Measurements from ENCODE around the gene ANKS1B.

ANKS1B gene

DNA sequence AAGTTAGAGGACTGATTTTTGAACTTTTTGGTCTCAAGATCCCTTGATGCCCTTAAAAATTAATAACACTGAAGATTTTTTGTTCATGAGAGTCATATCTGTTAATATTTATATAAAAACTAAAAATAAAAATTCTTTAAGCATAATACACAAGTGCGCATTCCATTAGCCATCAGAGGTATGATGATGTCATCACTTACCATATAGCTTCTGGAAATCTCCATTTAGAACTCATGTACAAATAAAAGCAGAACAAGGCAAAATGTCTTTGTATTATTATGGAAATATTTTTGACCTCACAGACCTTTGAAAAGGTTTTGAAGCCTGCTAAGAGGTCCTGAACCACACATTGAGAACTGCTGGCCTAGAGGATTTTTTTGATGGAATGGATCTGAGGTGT is 551.6 kb downstream of the ANKS1B start:
- no peak overlapping the region for H3K9ac ChIP-seq (ENCODE audit: low read depth in 1 of 2, low read length in 2 of 2)
- H3K36me3 ChIP-seq (ENCODE audit: control insufficient read depth in 2 of 2, insufficient read depth in 2 of 2, low read length in 2 of 2): no peaks in the 10 kb centered on the region
- no peaks in the 10 kb centered on the region for H3K27me3 ChIP-seq (ENCODE audit: control insufficient read depth in 2 of 2, insufficient read depth in 2 of 2, low read length in 2 of 2)
- H3K4me1 ChIP-seq (ENCODE audit: control insufficient read depth in 2 of 2, insufficient read depth in 2 of 2, low read length in 2 of 2): no peaks in the 10 kb centered on the region
- H3K4me3 ChIP-seq (ENCODE audit: low read length in 2 of 2): no peak overlapping the region
- H3K9me3 ChIP-seq (ENCODE audit: control insufficient read depth in 2 of 2, low read length in 2 of 2): peaks cover 0 to 3% of the 10 kb centered on the region in 2 donors
- H3K27ac ChIP-seq (ENCODE audit: low read depth in 2 of 2, low read length in 2 of 2): no peak overlapping the region

DNA sequence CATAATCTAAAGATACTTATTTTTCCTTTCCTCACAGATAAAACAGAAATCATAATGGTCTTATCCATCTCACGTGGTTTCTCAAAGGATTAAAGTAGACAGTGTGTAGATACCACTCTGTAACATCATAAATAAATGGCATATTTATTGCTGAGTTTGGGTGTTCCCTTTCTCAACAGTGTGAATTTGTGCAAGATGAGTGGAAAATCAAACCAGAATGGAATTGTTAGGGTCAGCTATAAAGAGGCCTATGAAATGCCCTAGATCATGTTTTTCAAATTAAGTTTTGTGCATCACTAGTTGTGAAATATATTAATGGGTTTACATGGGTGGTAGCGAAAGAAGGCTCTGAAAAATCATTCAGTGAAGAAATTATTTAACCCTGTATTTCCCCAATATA is 553.5 kb downstream of the ANKS1B start:
- Histone ChIP-seq H3K4me1 (ENCODE audit: control insufficient read depth in 2 of 2, insufficient read depth in 2 of 2, low read length in 2 of 2) (no peaks in the 10 kb centered on the region), H3K36me3 (ENCODE audit: control insufficient read depth in 2 of 2, insufficient read depth in 2 of 2, low read length in 2 of 2) (no peaks in the 10 kb centered on the region), H3K27me3 (ENCODE audit: control insufficient read depth in 2 of 2, insufficient read depth in 2 of 2, low read length in 2 of 2) (no peaks in the 10 kb centered on the region), H3K9me3 (ENCODE audit: control insufficient read depth in 2 of 2, low read length in 2 of 2) (peaks cover 0 to 3% of the 10 kb centered on the region in 2 donors), H3K4me3 (ENCODE audit: low read length in 2 of 2) (no peak overlapping the region), H3K27ac (ENCODE audit: low read depth in 2 of 2, low read length in 2 of 2) (no peak overlapping the region), H3K9ac (ENCODE audit: low read depth in 1 of 2, low read length in 2 of 2) (no peak overlapping the region)

DNA sequence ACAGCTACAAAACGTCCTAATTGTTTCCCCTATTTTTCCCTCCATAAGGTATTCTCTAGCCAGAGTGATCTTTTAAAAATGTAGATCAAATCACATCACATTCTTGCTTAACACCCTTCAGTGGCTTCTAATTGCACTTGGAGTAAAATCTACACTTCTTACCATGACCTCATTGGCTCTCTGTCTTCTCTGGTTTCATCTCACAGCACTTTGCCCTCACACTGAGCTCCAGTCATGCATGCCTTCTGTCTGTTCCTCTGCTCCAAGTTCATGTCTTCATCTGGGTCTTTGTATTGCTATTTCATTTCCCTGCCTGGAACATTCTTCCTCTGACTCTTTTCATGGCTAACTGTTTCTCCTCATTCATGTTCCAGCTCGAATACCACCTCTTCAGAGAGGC is 557.6 kb downstream of the ANKS1B start:
- no peak overlapping the region for H3K27ac ChIP-seq (ENCODE audit: low read depth in 2 of 2, low read length in 2 of 2)
- H3K4me3 ChIP-seq (ENCODE audit: low read length in 2 of 2): no peak overlapping the region
- H3K36me3 ChIP-seq (ENCODE audit: control insufficient read depth in 2 of 2, insufficient read depth in 2 of 2, low read length in 2 of 2): no peaks in the 10 kb centered on the region
- H3K9ac ChIP-seq (ENCODE audit: low read depth in 1 of 2, low read length in 2 of 2): no peak overlapping the region
- H3K9me3 ChIP-seq (ENCODE audit: control insufficient read depth in 2 of 2, low read length in 2 of 2): no peaks in the 10 kb centered on the region
- no peaks in the 10 kb centered on the region for H3K27me3 ChIP-seq (ENCODE audit: control insufficient read depth in 2 of 2, insufficient read depth in 2 of 2, low read length in 2 of 2)
- no peaks in the 10 kb centered on the region for H3K4me1 ChIP-seq (ENCODE audit: control insufficient read depth in 2 of 2, insufficient read depth in 2 of 2, low read length in 2 of 2)

DNA sequence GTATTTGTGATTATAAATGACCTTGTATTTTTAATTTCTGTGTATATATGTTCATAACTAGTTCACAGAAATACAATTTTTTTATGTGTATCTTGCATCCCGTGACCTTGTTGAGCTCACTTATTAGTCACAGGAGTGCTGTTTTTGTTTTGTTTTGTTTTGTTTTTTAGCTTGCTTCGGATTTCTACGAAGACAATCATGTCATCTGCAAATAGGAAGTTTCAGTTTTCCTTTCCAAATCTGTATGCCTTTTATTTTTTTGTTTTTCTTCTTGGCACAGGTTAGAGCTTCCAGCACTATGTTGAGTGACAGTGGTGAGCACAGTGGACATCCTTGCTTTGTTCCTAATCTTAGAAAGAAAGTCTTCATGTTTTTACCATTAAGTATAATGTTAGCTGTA is 566.4 kb downstream of the ANKS1B start:
- H3K4me3 ChIP-seq (ENCODE audit: low read length in 2 of 2): no peak overlapping the region
- H3K27ac ChIP-seq (ENCODE audit: low read depth in 2 of 2, low read length in 2 of 2): no peak overlapping the region
- no peaks in the 10 kb centered on the region for H3K27me3 ChIP-seq (ENCODE audit: control insufficient read depth in 2 of 2, insufficient read depth in 2 of 2, low read length in 2 of 2)
- no peaks in the 10 kb centered on the region for H3K36me3 ChIP-seq (ENCODE audit: control insufficient read depth in 2 of 2, insufficient read depth in 2 of 2, low read length in 2 of 2)
- peaks cover 0 to 2% of the 10 kb centered on the region in 2 donors for H3K9me3 ChIP-seq (ENCODE audit: control insufficient read depth in 2 of 2, low read length in 2 of 2)
- H3K4me1 ChIP-seq (ENCODE audit: control insufficient read depth in 2 of 2, insufficient read depth in 2 of 2, low read length in 2 of 2): no peaks in the 10 kb centered on the region
- no peak overlapping the region for H3K9ac ChIP-seq (ENCODE audit: low read depth in 1 of 2, low read length in 2 of 2)

DNA sequence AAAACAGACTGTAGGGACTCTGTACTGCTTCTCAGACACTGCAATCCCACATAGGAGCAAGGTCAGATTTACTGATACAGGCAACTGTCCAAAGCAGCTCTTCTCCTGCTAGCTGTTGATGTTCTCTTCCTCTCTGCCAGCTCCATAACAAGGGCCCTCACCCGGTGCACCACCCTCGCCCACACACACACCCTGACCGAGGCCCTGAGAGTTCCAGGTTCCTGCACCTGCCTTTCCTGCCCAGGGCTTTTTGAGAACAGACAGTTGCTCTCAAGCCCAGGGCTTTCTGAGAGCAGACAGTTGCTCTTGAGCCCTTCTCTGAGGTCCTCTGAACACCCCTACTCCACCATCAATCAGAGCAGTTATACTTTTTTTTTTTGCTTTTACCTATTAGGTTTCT is 571.0 kb downstream of the ANKS1B start:
- H3K36me3 ChIP-seq (ENCODE audit: control insufficient read depth in 2 of 2, insufficient read depth in 2 of 2, low read length in 2 of 2): no peaks in the 10 kb centered on the region
- H3K27ac ChIP-seq (ENCODE audit: low read depth in 2 of 2, low read length in 2 of 2): no peak overlapping the region
- no peaks in the 10 kb centered on the region for H3K27me3 ChIP-seq (ENCODE audit: control insufficient read depth in 2 of 2, insufficient read depth in 2 of 2, low read length in 2 of 2)
- H3K9ac ChIP-seq (ENCODE audit: low read depth in 1 of 2, low read length in 2 of 2): no peak overlapping the region
- peaks cover 0 to 2% of the 10 kb centered on the region in 2 donors for H3K9me3 ChIP-seq (ENCODE audit: control insufficient read depth in 2 of 2, low read length in 2 of 2)
- H3K4me1 ChIP-seq (ENCODE audit: control insufficient read depth in 2 of 2, insufficient read depth in 2 of 2, low read length in 2 of 2): no peaks in the 10 kb centered on the region
- H3K4me3 ChIP-seq (ENCODE audit: low read length in 2 of 2): no peak overlapping the region

DNA sequence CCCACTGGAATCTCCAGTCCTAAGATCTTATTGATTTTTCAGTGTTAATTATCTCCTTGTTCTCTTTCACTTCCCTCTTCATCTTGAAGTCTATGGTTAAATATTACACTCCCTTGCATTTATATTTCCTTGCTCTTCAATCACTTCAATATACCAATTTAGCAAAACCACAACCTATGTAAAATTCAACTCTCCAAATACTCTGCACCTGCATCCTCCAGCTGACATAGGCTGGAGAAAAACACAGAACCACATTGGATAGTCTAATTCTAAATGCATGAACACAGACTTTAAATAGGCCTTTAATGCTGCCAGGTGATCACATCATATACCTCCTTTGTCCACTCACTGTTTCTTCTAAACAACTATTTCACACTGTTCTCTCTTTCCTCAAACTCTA is 591.0 kb downstream of the ANKS1B start:
- H3K27me3 ChIP-seq (ENCODE audit: control insufficient read depth in 2 of 2, insufficient read depth in 2 of 2, low read length in 2 of 2): no peaks in the 10 kb centered on the region
- H3K9me3 ChIP-seq (ENCODE audit: control insufficient read depth in 2 of 2, low read length in 2 of 2): no peaks in the 10 kb centered on the region
- H3K4me1 ChIP-seq (ENCODE audit: control insufficient read depth in 2 of 2, insufficient read depth in 2 of 2, low read length in 2 of 2): no peaks in the 10 kb centered on the region
- no peaks in the 10 kb centered on the region for H3K36me3 ChIP-seq (ENCODE audit: control insufficient read depth in 2 of 2, insufficient read depth in 2 of 2, low read length in 2 of 2)
- no peak overlapping the region for H3K9ac ChIP-seq (ENCODE audit: low read depth in 1 of 2, low read length in 2 of 2)
- no peak overlapping the region for H3K27ac ChIP-seq (ENCODE audit: low read depth in 2 of 2, low read length in 2 of 2)
- H3K4me3 ChIP-seq (ENCODE audit: low read length in 2 of 2): no peak overlapping the region

DNA sequence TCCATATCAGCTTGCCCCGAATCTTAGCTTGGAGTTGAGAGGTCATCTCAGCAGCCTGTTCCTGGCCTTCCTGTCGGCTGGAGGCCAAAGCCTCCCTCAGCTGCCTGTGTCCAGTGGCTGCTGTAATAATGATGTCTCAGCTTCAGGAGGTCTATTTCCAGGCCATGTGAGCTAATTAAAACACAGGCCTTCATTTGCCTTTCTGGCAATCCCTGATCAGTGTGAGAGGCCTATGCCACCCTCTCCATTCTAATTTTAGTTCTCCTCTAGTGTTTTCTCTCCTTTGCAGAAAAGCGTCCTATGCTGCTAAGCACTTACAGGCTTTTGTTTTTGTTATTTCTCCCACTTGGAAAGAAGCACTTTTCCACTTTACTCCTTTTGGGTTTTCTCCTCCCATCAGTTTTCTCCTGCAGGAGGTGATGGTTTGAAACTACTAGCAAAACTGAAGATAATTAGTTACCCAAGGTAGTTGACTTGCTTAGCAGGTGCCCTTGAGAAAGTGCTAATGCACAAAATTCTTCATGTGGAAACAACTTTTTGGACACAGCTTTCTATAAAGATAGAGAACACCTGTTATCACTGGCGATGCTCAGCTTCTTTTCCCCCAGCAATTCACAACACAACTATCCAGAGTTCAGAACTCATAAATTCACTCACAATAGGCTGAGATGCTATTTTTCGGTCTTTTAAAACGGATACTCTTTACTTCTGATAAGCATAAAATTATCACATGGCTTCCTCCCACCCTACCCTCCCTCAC is 592.5 kb downstream of the ANKS1B start:
- Histone ChIP-seq H3K27ac (ENCODE audit: low read depth in 2 of 2, low read length in 2 of 2) (no peak overlapping the region), H3K4me1 (ENCODE audit: control insufficient read depth in 2 of 2, insufficient read depth in 2 of 2, low read length in 2 of 2) (no peaks in the 10 kb centered on the region), H3K36me3 (ENCODE audit: control insufficient read depth in 2 of 2, insufficient read depth in 2 of 2, low read length in 2 of 2) (no peaks in the 10 kb centered on the region), H3K27me3 (ENCODE audit: control insufficient read depth in 2 of 2, insufficient read depth in 2 of 2, low read length in 2 of 2) (no peaks in the 10 kb centered on the region), H3K4me3 (ENCODE audit: low read length in 2 of 2) (no peak overlapping the region), H3K9me3 (ENCODE audit: control insufficient read depth in 2 of 2, low read length in 2 of 2) (no peaks in the 10 kb centered on the region), H3K9ac (ENCODE audit: low read depth in 1 of 2, low read length in 2 of 2) (no peak overlapping the region)

DNA sequence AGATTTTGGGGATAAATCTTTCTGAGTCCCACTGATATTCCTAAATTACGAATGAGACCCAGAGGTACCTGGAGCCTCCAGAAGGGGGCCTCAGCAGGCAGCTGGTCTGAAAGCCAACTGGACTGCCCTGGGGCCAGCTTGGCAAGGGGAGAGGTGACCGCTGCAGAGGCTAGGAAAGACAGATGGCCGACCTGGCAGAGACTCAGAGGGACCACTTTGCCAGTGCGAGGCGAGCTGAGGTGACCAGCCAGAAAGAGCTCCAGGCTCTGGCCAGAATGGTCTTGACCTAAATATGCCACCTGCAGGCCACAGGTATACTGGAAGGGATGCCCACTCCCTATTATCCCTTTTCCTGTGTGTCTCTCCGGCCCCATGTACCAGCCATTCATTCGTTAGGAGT is 594.0 kb downstream of the ANKS1B start:
- H3K9ac ChIP-seq (ENCODE audit: low read depth in 1 of 2, low read length in 2 of 2): no peak overlapping the region
- H3K4me3 ChIP-seq (ENCODE audit: low read length in 2 of 2): no peak overlapping the region
- H3K9me3 ChIP-seq (ENCODE audit: control insufficient read depth in 2 of 2, low read length in 2 of 2): no peaks in the 10 kb centered on the region
- no peaks in the 10 kb centered on the region for H3K4me1 ChIP-seq (ENCODE audit: control insufficient read depth in 2 of 2, insufficient read depth in 2 of 2, low read length in 2 of 2)
- no peak overlapping the region for H3K27ac ChIP-seq (ENCODE audit: low read depth in 2 of 2, low read length in 2 of 2)
- no peaks in the 10 kb centered on the region for H3K36me3 ChIP-seq (ENCODE audit: control insufficient read depth in 2 of 2, insufficient read depth in 2 of 2, low read length in 2 of 2)
- H3K27me3 ChIP-seq (ENCODE audit: control insufficient read depth in 2 of 2, insufficient read depth in 2 of 2, low read length in 2 of 2): no peaks in the 10 kb centered on the region

DNA sequence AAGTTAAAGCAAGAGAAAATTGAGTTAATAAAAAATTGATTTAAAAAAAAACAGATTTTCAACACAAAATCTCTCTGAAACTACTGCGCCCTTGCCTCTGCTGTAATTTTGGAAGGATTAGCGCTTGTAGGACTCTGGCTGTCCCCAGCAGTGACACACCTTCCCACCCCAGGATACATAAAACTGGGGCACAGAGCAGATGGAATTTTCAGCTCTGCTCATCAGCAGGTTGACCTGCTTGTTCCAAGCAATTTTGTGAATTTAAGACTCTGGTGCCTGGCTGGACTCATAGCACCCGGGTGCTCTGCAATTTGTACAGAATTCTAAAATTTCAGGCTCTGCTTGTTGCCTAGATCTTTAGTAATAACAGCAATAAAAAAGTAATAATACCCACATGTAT is 595.0 kb downstream of the ANKS1B start:
- Histone ChIP-seq H3K9me3 (ENCODE audit: control insufficient read depth in 2 of 2, low read length in 2 of 2) (no peaks in the 10 kb centered on the region), H3K9ac (ENCODE audit: low read depth in 1 of 2, low read length in 2 of 2) (no peak overlapping the region), H3K27me3 (ENCODE audit: control insufficient read depth in 2 of 2, insufficient read depth in 2 of 2, low read length in 2 of 2) (no peaks in the 10 kb centered on the region), H3K27ac (ENCODE audit: low read depth in 2 of 2, low read length in 2 of 2) (no peak overlapping the region), H3K4me3 (ENCODE audit: low read length in 2 of 2) (no peak overlapping the region), H3K36me3 (ENCODE audit: control insufficient read depth in 2 of 2, insufficient read depth in 2 of 2, low read length in 2 of 2) (no peaks in the 10 kb centered on the region), H3K4me1 (ENCODE audit: control insufficient read depth in 2 of 2, insufficient read depth in 2 of 2, low read length in 2 of 2) (no peaks in the 10 kb centered on the region)

DNA sequence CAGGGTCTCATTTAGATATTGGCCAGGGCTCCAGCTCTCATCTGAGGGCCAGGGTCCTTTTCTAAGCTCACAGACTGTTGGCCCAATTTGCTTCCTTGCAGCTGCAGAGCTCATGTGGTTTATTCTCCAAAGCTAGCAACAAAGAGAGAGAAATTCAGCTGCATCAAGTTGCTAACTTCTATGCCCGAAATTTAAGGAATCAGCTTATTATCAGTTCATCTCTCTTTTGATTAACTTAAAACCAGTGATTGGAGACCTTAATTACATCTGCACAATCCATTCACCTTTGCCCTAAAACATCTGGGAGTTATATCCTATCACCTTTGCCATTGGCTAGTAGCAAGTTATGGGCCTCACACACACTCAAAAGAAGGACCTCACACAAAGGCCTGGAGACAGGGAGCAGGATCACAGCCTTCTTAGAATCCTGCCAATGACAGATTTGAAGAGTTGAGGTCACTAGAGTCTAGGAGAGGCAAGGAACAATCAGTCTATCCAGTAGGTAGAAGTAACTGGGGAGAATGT is 596.0 kb downstream of the ANKS1B start:
- no peaks in the 10 kb centered on the region for H3K9me3 ChIP-seq (ENCODE audit: control insufficient read depth in 2 of 2, low read length in 2 of 2)
- H3K27me3 ChIP-seq (ENCODE audit: control insufficient read depth in 2 of 2, insufficient read depth in 2 of 2, low read length in 2 of 2): no peaks in the 10 kb centered on the region
- no peak overlapping the region for H3K9ac ChIP-seq (ENCODE audit: low read depth in 1 of 2, low read length in 2 of 2)
- H3K36me3 ChIP-seq (ENCODE audit: control insufficient read depth in 2 of 2, insufficient read depth in 2 of 2, low read length in 2 of 2): no peaks in the 10 kb centered on the region
- H3K4me1 ChIP-seq (ENCODE audit: control insufficient read depth in 2 of 2, insufficient read depth in 2 of 2, low read length in 2 of 2): no peaks in the 10 kb centered on the region
- H3K4me3 ChIP-seq (ENCODE audit: low read length in 2 of 2): no peak overlapping the region
- no peak overlapping the region for H3K27ac ChIP-seq (ENCODE audit: low read depth in 2 of 2, low read length in 2 of 2)

Measured in mucosa of rectum (tissue), 2 donors.